Liver (tissue), 9 donors: ENCODE data around the gene SCIN. TPM values are rescaled to one million over a fixed set of nuclear protein-coding genes. Genes with fewer than 3 reads are reported as not detected.
"Not testable (repeated sequence)": the region's sequence is repeated elsewhere in the genome, so short reads cannot be mapped to it uniquely, and the experiment has no call there.

ENCODE experiments used
- DNase-seq: peaks from one replicate; pipeline ENCODE4 v3.0.0-alpha.2; 2017; ENCODE audit warnings: low spot score
- H3K27ac ChIP-seq, 2 donors: one replicate each; pipeline ENCODE4 v1.7.0; 2013; ENCODE audit warnings: inconsistent platforms in 2 of 2, low read length in 2 of 2, control low read depth in 1 of 2, low read depth in 1 of 2, mild to moderate bottlenecking in 1 of 2
- H3K27me3 ChIP-seq, 4 donors: one replicate each; pipeline versions ENCODE4 v1.6.1 to v1.7.0; 2013; ENCODE audit warnings: low read length in 3 of 4, inconsistent platforms in 1 of 4, mild to moderate bottlenecking in 1 of 4, moderate library complexity in 1 of 4; ENCODE audit not compliant: control insufficient read depth in 4 of 4, insufficient read depth in 4 of 4
- H3K36me3 ChIP-seq, 4 donors: one replicate each; pipeline versions ENCODE4 v1.6.1 to v1.7.0; 2013; ENCODE audit warnings: low read length in 3 of 4, mild to moderate bottlenecking in 3 of 4, low read depth in 1 of 4, moderate library complexity in 1 of 4; ENCODE audit not compliant: control insufficient read depth in 4 of 4, insufficient read depth in 3 of 4
- H3K4me1 ChIP-seq, 4 donors: one replicate each; pipeline versions ENCODE4 v1.6.1 to v1.7.0; 2013; ENCODE audit warnings: low read length in 3 of 4, mild to moderate bottlenecking in 3 of 4, moderate library complexity in 1 of 4; ENCODE audit not compliant: control insufficient read depth in 4 of 4, insufficient read depth in 4 of 4
- H3K4me3 ChIP-seq, 3 donors: one replicate each; pipeline versions ENCODE4 v1.6.1 to v1.7.0; 2013; ENCODE audit warnings: low read length in 3 of 3, control low read depth in 1 of 3, low read depth in 1 of 3, mild to moderate bottlenecking in 1 of 3
- H3K9ac ChIP-seq, 2 donors: one replicate each; pipeline ENCODE4 v1.7.0; 2013; ENCODE audit warnings: low read length in 2 of 2, mild to moderate bottlenecking in 2 of 2, moderate library complexity in 2 of 2, control low read depth in 1 of 2, low read depth in 1 of 2
- H3K9me3 ChIP-seq, 4 donors: one replicate each; pipeline versions ENCODE4 v1.6.1 to v1.7.0; 2013; ENCODE audit warnings: low read length in 3 of 4; ENCODE audit not compliant: control insufficient read depth in 4 of 4
- HNF4A ChIP-seq, 2 donors: conservative IDR thresholded peaks; 2 replicates each; pipeline ENCODE4 v1.6.1; 2016; ENCODE audit warnings: antibody characterized with exemption in 2 of 2, mild to moderate bottlenecking in 2 of 2
- JUND ChIP-seq, 2 donors: IDR thresholded peaks; 2 replicates each; pipeline ENCODE4 v1.6.1; 2016; ENCODE audit warnings: antibody characterized with exemption in 2 of 2
- NR2F2 ChIP-seq: IDR thresholded peaks from 2 replicates; pipeline ENCODE4 v1.6.1; 2016; ENCODE audit warnings: antibody characterized with exemption
- RAD21 ChIP-seq, 2 donors: IDR thresholded peaks; 2 replicates each; pipeline ENCODE4 v1.6.1; 2016; ENCODE audit warnings: antibody characterized with exemption in 2 of 2, mild to moderate bottlenecking in 2 of 2
- TAF1 ChIP-seq: conservative IDR thresholded peaks from 2 replicates; pipeline ENCODE4 v1.6.1; 2016; ENCODE audit warnings: antibody characterized with exemption, mild to moderate bottlenecking
- YY1 ChIP-seq: IDR thresholded peaks from 2 replicates; pipeline ENCODE4 v1.6.1; 2016; ENCODE audit warnings: antibody characterized with exemption, mild to moderate bottlenecking
- WGBS: extraction: QIAGEN DNeasy Blood & Tissue Kit; methylation state at CpG from one replicate; pipeline ENCODE4 v1.1.7; 2013; 5-methylcytosine and 5-hydroxymethylcytosine counted together
- polyA plus RNA-seq, 2 donors: library from polyadenylated mRNA; stranded (reverse) in 1 of 2; unstranded in 1 of 2; fragments of 200-250 nt in 1 of 2; fragments of >200 nt in 1 of 2; fragmentation: Nextera tagmentation in 1 of 2; extraction: Ambion mirVana in 1 of 2; gene quantifications; one replicate each; pipeline versions ENCODE4 v1.2.1 to v1.2.3, GENCODE V29; 2013 to 2015
- total RNA-seq, 2 donors: library from RNA; depleted of rRNA; stranded (reverse); fragments of >200 nt; gene quantifications; one replicate each; pipeline ENCODE4 v1.2.3, GENCODE V29; 2014
- TF ChIP-seq, protein P1 (sequence below): IDR thresholded peaks from 2 replicates; pipeline ENCODE4 v1.6.1; 2016; ENCODE audit warnings: antibody characterized with exemption
- TF ChIP-seq, protein P2 (sequence below): IDR thresholded peaks from 2 replicates; pipeline ENCODE4 v1.6.1; 2016; ENCODE audit warnings: antibody characterized with exemption, mild to moderate bottlenecking
- TF ChIP-seq, protein P3 (sequence below): fragments of 150-350 bp; IDR thresholded peaks from 2 replicates; pipeline ENCODE4 v1.5.1; 2017; ENCODE audit warnings: improper control_type of control experiment, low read depth, low read length; ENCODE audit not compliant: missing input control
- TF ChIP-seq, protein P4 (sequence below): IDR thresholded peaks from 2 replicates; pipeline ENCODE4 v1.6.1; 2016; ENCODE audit warnings: antibody characterized with exemption
- donor health status: healthy.
- donor health status: healthy.
- donor health status: healthy.
- donor health status: healthy.
- donor health status: healthy.

Gene SCIN
- total and polyA plus RNA-seq, 4 donors: 0.05 to 0.23 TPM; not detected in 2

DNA sequence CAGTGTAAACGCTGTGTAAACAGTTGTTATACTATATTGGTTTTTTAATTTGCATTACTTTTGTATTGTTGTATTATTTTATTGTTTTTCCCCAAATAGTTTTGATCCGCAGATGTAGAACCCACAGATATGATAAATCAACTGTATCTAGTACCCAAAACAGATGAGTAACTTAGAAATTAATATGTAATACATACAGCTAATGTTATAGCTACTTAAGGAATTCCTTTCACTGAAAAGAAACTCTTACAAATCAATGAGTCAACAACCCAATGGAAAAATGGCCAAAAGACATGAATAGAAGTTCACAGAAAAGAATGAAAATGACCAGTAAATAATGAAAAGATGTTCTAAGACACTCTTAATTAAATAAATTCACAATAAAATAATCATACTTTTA, 84.6 kb downstream of the SCIN start:
- Histone ChIP-seq H3K4me1 (no peaks in the 10 kb centered on the region), H3K9me3 (no peaks in the 10 kb centered on the region), H3K36me3 (no peaks in the 10 kb centered on the region), H3K9ac (no peak overlapping the region), H3K27me3 (no peaks in the 10 kb centered on the region), H3K27ac (no peak overlapping the region), H3K4me3 (no peak overlapping the region)
- TF ChIP-seq YY1: no peak
- DNase-seq: no peak
- WGBS: 90% methylated on average over 2 of the region's 2 CpGs

DNA sequence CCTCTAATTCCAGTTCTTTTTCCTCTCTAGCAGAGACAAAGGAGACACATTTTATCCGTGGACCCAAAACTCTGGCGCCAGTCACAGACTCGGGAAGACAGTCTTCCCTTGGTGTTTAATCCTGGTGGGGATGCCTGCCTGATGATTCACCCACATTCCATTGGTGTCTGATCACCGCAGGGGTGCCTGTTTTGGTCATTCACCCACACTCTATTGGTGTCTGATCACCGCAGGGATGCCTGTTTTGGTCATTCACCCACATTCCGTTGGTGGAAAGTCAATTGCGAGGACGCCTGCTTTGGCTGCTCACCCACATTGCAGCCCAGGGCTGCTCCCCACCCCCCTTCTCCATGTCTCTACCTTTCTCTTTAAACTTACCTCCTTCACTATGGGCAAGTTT, 89.9 kb downstream of the SCIN start:
- H3K4me1 ChIP-seq, H3K9ac ChIP-seq, H3K27me3 ChIP-seq, H3K27ac ChIP-seq, H3K36me3 ChIP-seq, DNase-seq, H3K4me3 ChIP-seq, H3K9me3 ChIP-seq: not testable (repeated sequence)
- 86% methylated on average over 8 of the region's 8 CpGs for WGBS

DNA sequence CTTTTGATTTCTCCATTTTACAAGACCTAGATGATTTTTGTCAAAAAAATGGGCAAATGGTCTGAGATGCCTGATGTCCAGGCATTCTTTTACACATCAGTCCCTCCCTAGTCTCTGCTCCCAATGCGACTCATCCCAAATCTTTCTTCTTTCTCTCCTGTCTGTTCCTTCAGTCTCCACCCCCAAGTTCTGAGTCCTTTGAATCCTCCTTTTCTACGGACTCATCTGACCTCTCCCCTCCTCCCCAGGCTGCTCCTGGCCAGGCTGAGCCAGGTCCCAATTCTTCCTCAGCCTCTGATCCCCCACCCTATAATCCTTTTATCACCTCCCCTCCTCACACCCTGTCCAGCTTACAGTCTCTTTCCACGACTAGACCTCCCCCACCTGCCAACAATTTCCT, 90.5 kb downstream of the SCIN start:
- 77% methylated on average over 3 of the region's 3 CpGs for WGBS
- not testable (repeated sequence) for H3K27ac ChIP-seq, H3K4me1 ChIP-seq

DNA sequence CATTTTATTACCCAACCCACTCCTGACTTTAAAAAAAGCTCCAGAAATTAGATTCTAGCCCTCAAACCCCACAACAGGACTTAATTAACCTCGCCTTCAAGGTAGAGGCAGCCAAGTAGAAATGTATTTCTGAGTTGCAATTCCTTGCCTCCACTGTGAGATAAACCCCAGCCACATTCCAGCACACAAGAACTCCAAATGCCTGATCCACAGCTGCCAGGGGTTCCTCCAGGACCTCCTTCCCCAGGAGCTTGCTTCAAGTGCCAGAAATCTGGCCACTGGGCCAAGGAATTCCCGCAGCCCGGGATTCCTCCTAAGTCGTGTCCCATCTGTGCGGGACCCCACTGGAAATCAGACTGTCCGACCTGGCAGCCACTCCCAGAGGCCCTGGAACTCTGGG, 91.1 kb downstream of the SCIN start:
- Histone ChIP-seq H3K27me3 (no peaks in the 10 kb centered on the region), H3K9ac (no peak overlapping the region), H3K36me3 (no peaks in the 10 kb centered on the region), H3K4me1 (no peaks in the 10 kb centered on the region), H3K27ac (no peak overlapping the region), H3K9me3 (no peaks in the 10 kb centered on the region), H3K4me3 (no peak overlapping the region)
- TF ChIP-seq NR2F2 (no peak), JUND (IDR thresholded peaks at IDR 0.05) (no peak)
- TF ChIP-seq, protein P1, sequence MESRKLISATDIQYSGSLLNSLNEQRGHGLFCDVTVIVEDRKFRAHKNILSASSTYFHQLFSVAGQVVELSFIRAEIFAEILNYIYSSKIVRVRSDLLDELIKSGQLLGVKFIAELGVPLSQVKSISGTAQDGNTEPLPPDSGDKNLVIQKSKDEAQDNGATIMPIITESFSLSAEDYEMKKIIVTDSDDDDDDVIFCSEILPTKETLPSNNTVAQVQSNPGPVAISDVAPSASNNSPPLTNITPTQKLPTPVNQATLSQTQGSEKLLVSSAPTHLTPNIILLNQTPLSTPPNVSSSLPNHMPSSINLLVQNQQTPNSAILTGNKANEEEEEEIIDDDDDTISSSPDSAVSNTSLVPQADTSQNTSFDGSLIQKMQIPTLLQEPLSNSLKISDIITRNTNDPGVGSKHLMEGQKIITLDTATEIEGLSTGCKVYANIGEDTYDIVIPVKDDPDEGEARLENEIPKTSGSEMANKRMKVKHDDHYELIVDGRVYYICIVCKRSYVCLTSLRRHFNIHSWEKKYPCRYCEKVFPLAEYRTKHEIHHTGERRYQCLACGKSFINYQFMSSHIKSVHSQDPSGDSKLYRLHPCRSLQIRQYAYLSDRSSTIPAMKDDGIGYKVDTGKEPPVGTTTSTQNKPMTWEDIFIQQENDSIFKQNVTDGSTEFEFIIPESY: no peak
- no peak for DNase-seq
- WGBS: 87% methylated on average over 6 of the region's 6 CpGs

More for the DNA sequence above, 90.5 kb downstream of the SCIN start:
- H3K27me3 ChIP-seq, H3K36me3 ChIP-seq, H3K4me3 ChIP-seq, DNase-seq, H3K9me3 ChIP-seq, H3K9ac ChIP-seq: not testable (repeated sequence)

DNA sequence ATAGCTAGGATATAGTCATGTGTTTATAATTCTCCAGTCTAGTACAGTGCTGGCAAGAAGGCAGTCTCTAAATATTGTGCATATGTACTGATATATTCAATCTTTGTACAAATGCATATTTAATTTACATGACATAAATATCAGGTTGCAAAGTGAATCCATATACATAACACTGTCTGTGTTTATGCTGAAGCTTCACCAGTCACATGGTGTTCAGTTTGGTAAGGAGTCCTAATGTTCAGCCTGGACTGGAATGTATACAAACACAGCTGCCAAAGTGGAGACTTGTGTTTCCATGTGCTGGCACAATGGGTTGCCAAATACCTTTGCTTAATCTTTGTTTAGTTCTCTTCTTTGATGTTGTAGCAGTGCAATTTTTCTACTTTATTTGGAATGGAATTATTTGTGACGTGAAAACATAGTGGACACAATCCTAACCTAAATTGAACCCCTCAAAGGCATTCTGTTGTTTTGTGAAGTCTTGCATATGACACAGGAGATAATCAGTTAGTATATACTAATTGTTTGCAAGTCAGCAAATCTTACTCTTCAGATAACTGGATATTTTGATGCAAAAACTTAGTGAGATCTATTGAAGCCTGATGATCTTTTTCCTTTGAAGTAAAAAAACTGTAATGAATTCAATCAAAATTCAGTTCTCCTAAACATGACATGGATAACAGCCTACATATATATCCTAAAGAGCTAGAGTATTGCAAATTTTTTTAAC, 99.6 kb downstream of the SCIN start:
- Histone ChIP-seq H3K4me3 (no peak overlapping the region), H3K27me3 (no peaks in the 10 kb centered on the region), H3K4me1 (peaks cover 0 to 7% (median 0%) of the 10 kb centered on the region in 4 donors), H3K27ac (no peak overlapping the region), H3K36me3 (no peaks in the 10 kb centered on the region), H3K9me3 (no peaks in the 10 kb centered on the region), H3K9ac (no peak overlapping the region)
- 21% methylated on average over 1 of the region's 1 CpG for WGBS
- no peak for DNase-seq
- TF ChIP-seq, protein P2, sequence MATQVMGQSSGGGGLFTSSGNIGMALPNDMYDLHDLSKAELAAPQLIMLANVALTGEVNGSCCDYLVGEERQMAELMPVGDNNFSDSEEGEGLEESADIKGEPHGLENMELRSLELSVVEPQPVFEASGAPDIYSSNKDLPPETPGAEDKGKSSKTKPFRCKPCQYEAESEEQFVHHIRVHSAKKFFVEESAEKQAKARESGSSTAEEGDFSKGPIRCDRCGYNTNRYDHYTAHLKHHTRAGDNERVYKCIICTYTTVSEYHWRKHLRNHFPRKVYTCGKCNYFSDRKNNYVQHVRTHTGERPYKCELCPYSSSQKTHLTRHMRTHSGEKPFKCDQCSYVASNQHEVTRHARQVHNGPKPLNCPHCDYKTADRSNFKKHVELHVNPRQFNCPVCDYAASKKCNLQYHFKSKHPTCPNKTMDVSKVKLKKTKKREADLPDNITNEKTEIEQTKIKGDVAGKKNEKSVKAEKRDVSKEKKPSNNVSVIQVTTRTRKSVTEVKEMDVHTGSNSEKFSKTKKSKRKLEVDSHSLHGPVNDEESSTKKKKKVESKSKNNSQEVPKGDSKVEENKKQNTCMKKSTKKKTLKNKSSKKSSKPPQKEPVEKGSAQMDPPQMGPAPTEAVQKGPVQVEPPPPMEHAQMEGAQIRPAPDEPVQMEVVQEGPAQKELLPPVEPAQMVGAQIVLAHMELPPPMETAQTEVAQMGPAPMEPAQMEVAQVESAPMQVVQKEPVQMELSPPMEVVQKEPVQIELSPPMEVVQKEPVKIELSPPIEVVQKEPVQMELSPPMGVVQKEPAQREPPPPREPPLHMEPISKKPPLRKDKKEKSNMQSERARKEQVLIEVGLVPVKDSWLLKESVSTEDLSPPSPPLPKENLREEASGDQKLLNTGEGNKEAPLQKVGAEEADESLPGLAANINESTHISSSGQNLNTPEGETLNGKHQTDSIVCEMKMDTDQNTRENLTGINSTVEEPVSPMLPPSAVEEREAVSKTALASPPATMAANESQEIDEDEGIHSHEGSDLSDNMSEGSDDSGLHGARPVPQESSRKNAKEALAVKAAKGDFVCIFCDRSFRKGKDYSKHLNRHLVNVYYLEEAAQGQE: no peak
- TF ChIP-seq, protein P3, sequence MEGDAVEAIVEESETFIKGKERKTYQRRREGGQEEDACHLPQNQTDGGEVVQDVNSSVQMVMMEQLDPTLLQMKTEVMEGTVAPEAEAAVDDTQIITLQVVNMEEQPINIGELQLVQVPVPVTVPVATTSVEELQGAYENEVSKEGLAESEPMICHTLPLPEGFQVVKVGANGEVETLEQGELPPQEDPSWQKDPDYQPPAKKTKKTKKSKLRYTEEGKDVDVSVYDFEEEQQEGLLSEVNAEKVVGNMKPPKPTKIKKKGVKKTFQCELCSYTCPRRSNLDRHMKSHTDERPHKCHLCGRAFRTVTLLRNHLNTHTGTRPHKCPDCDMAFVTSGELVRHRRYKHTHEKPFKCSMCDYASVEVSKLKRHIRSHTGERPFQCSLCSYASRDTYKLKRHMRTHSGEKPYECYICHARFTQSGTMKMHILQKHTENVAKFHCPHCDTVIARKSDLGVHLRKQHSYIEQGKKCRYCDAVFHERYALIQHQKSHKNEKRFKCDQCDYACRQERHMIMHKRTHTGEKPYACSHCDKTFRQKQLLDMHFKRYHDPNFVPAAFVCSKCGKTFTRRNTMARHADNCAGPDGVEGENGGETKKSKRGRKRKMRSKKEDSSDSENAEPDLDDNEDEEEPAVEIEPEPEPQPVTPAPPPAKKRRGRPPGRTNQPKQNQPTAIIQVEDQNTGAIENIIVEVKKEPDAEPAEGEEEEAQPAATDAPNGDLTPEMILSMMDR: no peak
- TF ChIP-seq HNF4A (conservative IDR thresholded peaks at IDR 0.05) (no peak), RAD21 (IDR thresholded peaks at IDR 0.05) (no peak), TAF1 (no peak), NR2F2 (no peak)
- TF ChIP-seq, protein P4, sequence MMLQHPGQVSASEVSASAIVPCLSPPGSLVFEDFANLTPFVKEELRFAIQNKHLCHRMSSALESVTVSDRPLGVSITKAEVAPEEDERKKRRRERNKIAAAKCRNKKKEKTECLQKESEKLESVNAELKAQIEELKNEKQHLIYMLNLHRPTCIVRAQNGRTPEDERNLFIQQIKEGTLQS: no peak
